Panc1 (cell line): ENCODE measurements around the gene ETFA. TPM values are rescaled to one million over a fixed set of nuclear protein-coding genes. Genes with fewer than 3 reads are reported as not detected.

Experiments used
- ATAC-seq: fragments of 200-7000 bp; cut with Tn5 transposase; 2 replicates; pipeline ENCODE4 v1.9.1; 2020; ENCODE audit warnings: mild to moderate bottlenecking, moderate library complexity
- BruUV-seq: library from RNA; stranded (reverse); fragments of 400-500 nt; replicated peaks from 2 replicates; lab custom pipeline; 2021; lab: Mats Ljungman, UMichigan
- CTCF ChIA-PET: fragments of 300-600 bp; sonication (Branson Sonifier 250); formaldehyde crosslinking; loops from one replicate; lab custom pipeline; 2022; ENCODE audit warnings: antibody characterized with exemption; lab: Charles Lee
- POLR2A ChIA-PET: fragments of 300-600 bp; sonication (Branson Sonifier 250); formaldehyde crosslinking; loops from one replicate; lab custom pipeline; 2022; ENCODE audit warnings: antibody characterized with exemption; lab: Charles Lee
- DNase-seq: peaks from one replicate; pipeline ENCODE4 v3.0.0-alpha.2; 2010; ENCODE audit warnings: low read depth, low spot score
- H3K27ac ChIP-seq: 2 replicates; pipeline ENCODE4 v1.5.1; 2011; ENCODE audit warnings: mild to moderate bottlenecking, low read length, inconsistent platforms
- H3K27me3 ChIP-seq: fragments of 200-500 bp; sonication (Bioruptor generic); 2 replicates; pipeline ENCODE4 v1.6.0; 2014; ENCODE audit warnings: low read length, inconsistent platforms; ENCODE audit not compliant: control insufficient read depth, insufficient read depth
- H3K36me3 ChIP-seq: fragments of 200-500 bp; sonication (Bioruptor generic); 2 replicates; pipeline ENCODE4 v1.5.1; 2014; ENCODE audit warnings: inconsistent platforms, mild to moderate bottlenecking, low read length, moderate library complexity; ENCODE audit not compliant: control insufficient read depth, insufficient read depth
- H3K4me1 ChIP-seq: 2 replicates; pipeline ENCODE4 v1.5.1; 2011; ENCODE audit warnings: inconsistent platforms, mild to moderate bottlenecking, low read length, moderate library complexity; ENCODE audit not compliant: control insufficient read depth, insufficient read depth
- H3K4me3 ChIP-seq, 2 experiments: 2 replicates each; pipeline ENCODE4 v1.5.1; 2011 to 2012; ENCODE audit warnings: low read depth in 2 of 2, low read length in 2 of 2, mild to moderate bottlenecking in 2 of 2, inconsistent platforms in 1 of 2, moderate library complexity in 1 of 2
- H3K9me3 ChIP-seq: fragments of 200-500 bp; sonication (Bioruptor generic); 2 replicates; pipeline ENCODE4 v1.5.1; 2014; ENCODE audit warnings: low read depth, mild to moderate bottlenecking, inconsistent platforms, low read length, moderate library complexity; ENCODE audit not compliant: control insufficient read depth, insufficient read depth
- CTCF ChIP-seq: fragments of 450-650 bp; IDR thresholded peaks from 2 replicates; pipeline ENCODE4 v1.5.1; 2017; ENCODE audit warnings: mild to moderate bottlenecking
- POLR2AphosphoS5 ChIP-seq: IDR thresholded peaks from 2 replicates; pipeline ENCODE4 v1.6.1; 2012; ENCODE audit warnings: mild to moderate bottlenecking, low read depth, low read length, moderate library complexity
- REST ChIP-seq, 2 experiments: IDR thresholded peaks; 2 replicates each; pipeline ENCODE4 v1.6.1; 2011 to 2012; ENCODE audit warnings: low read depth in 2 of 2, control low read depth in 1 of 2, low read length in 1 of 2, mild to moderate bottlenecking in 1 of 2, moderate library complexity in 1 of 2; ENCODE audit not compliant: insufficient read depth in 1 of 2
- SIN3A ChIP-seq: IDR thresholded peaks from 2 replicates; pipeline ENCODE4 v1.6.1; 2012; ENCODE audit warnings: low read depth, mild to moderate bottlenecking, low read length, moderate library complexity, borderline replicate concordance; ENCODE audit not compliant: insufficient read depth
- TCF7L2 ChIP-seq: IDR thresholded peaks from 2 replicates; pipeline ENCODE4 v1.6.1; 2011; ENCODE audit warnings: mild to moderate bottlenecking, low read depth, low read length, inconsistent platforms
- in situ Hi-C: cut with HindIII; loops from 2 replicates; pipeline ENCODE4 v1.10.0; 2016; ENCODE audit warnings: low sequenced_read_pairs, low pct_unique_long_range_greater_than_20kb
- intact Hi-C: fragments of 100-400 bp; cut with micrococcal nuclease; formaldehyde crosslinking; loops from one replicate; pipeline ENCODE4 v1.10.0; 2022; ENCODE audit not compliant: unreplicated experiment
- total RNA-seq: library from RNA; stranded (reverse); gene quantifications from one replicate; pipeline ENCODE4 v1.2.1, GENCODE V29; 2021; ENCODE audit not compliant: unreplicated experiment

The ETFA gene
- total RNA-seq, 1 experiment from 2014 or later = 159 TPM

- CTCF ChIA-PET = interaction anchor here (0.5 kb wide), 1 partner anchor 17 kb away, joined by 11 read pairs; no protein-coding TSS in a partner anchor
- BruUV-seq = no TSS peak
- DNase-seq (no peak), ATAC-seq (no peak)
- H3K36me3 ChIP-seq = no peaks in the 10 kb centered on the region
- no peaks in the 10 kb centered on the region for H3K4me1 ChIP-seq
- no peaks in the 10 kb centered on the region; the same call in 1 of the 2 replicates for H3K27me3 ChIP-seq
- TF ChIP-seq SIN3A = no peak
- TF ChIP-seq CTCF = no peak
- no peak for TF ChIP-seq REST (IDR thresholded peaks at IDR 0.05; ENCODE audit: insufficient read depth in 1 of 2, low read depth in 2 of 2, low read length in 1 of 2)
- no peak for TF ChIP-seq TCF7L2
- no peak for TF ChIP-seq POLR2AphosphoS5
- POLR2A ChIA-PET = no interaction called here
- in situ Hi-C loops (no loop called here), intact Hi-C loops (no loop called here)
- H3K4me3 ChIP-seq = no peak overlapping the region
- no peaks in the 10 kb centered on the region for H3K9me3 ChIP-seq
- no peak overlapping the region for H3K27ac ChIP-seq
Observed at GRCh38 chr15:76327191-76328105, 16.2 kb upstream of the ETFA start.

GRCh38 chr15:76325704-76326103 lies 14.4 kb upstream of the ETFA start:
- intact Hi-C loops = no loop called here
- H3K9me3 ChIP-seq = no peaks in the 10 kb centered on the region

More at GRCh38 chr15:76325704-76326103, 14.4 kb upstream of the ETFA start:
- Histone ChIP-seq H3K36me3 (no peaks in the 10 kb centered on the region), H3K4me1 (no peaks in the 10 kb centered on the region), H3K4me3 (no peak overlapping the region), H3K27me3 (no peaks in the 10 kb centered on the region; the same call in 1 of the 2 replicates), H3K27ac (no peak overlapping the region)
- DNase-seq (no peak), ATAC-seq (no peak)
- in situ Hi-C loops = no loop called here
- TF ChIP-seq SIN3A (no peak), CTCF (no peak), TCF7L2 (no peak), POLR2AphosphoS5 (no peak), REST (IDR thresholded peaks at IDR 0.05; ENCODE audit: insufficient read depth in 1 of 2, low read depth in 2 of 2, low read length in 1 of 2) (no peak)
- ChIA-PET CTCF (interaction anchor here (0.6 kb wide), 1 partner anchor 36 kb away, joined by 8 read pairs; no protein-coding TSS in a partner anchor), POLR2A (no interaction called here)
- BruUV-seq = no TSS peak
